OCI-LY1 (cell line): ENCODE data around the gene POLA1.

Experiments
- H2AFZ ChIP-seq: fragments of 200-600 bp; sonication (generic), shearing (Covaris generic); 2 replicates; pipeline ENCODE4 v1.6.0; 2014; ENCODE audit warnings: antibody characterized with exemption, mild to moderate bottlenecking, low read length
- H3F3A ChIP-seq: fragments of 200-600 bp; sonication (generic), shearing (Covaris generic); 2 replicates; pipeline ENCODE4 v1.6.0; 2014; ENCODE audit warnings: mild to moderate bottlenecking, antibody characterized with exemption, low read length, moderate library complexity; ENCODE audit not compliant: insufficient read depth
- H3K27ac ChIP-seq: fragments of 200-600 bp; sonication (generic); 2 replicates; pipeline ENCODE4 v1.5.1; 2014; ENCODE audit warnings: low read length, mixed run types, mild to moderate bottlenecking, low read depth; ENCODE audit not compliant: poor library complexity, severe bottlenecking
- H3K27me3 ChIP-seq: fragments of 200-600 bp; sonication (generic); 2 replicates; pipeline ENCODE4 v1.6.0; 2014; ENCODE audit warnings: antibody characterized with exemption, mild to moderate bottlenecking, low read length, moderate library complexity; ENCODE audit not compliant: insufficient read depth
- H3K36me3 ChIP-seq: fragments of 200-600 bp; sonication (generic); 2 replicates; pipeline ENCODE4 v1.6.1; 2014; ENCODE audit warnings: mild to moderate bottlenecking, antibody characterized with exemption, low read length, moderate library complexity, mixed read lengths; ENCODE audit not compliant: insufficient read depth
- H3K4me1 ChIP-seq: fragments of 200-600 bp; sonication (generic); 2 replicates; pipeline ENCODE4 v1.5.1; 2014; ENCODE audit warnings: mild to moderate bottlenecking, low read length, moderate library complexity; ENCODE audit not compliant: insufficient read depth, severe bottlenecking
- H3K4me2 ChIP-seq: fragments of 200-600 bp; sonication (generic), shearing (Covaris generic); 2 replicates; pipeline ENCODE4 v1.6.1; 2014; ENCODE audit warnings: low read length
- H3K4me3 ChIP-seq: fragments of 200-600 bp; sonication (generic); 2 replicates; pipeline ENCODE4 v1.5.1; 2014; ENCODE audit warnings: low read length, low read depth, mild to moderate bottlenecking, mixed read lengths; ENCODE audit not compliant: poor library complexity, severe bottlenecking
- H3K79me2 ChIP-seq: fragments of 200-600 bp; shearing (Covaris generic); 2 replicates; pipeline ENCODE4 v1.6.1; 2016; ENCODE audit warnings: mixed run types, low read length, mixed read lengths; ENCODE audit not compliant: insufficient read depth
- H3K9ac ChIP-seq: fragments of 200-600 bp; sonication (generic), shearing (Covaris generic); 2 replicates; pipeline ENCODE4 v1.6.1; 2014; ENCODE audit warnings: mild to moderate bottlenecking, low read length, mixed read lengths
- H3K9me2 ChIP-seq: fragments of 200-600 bp; sonication (generic), shearing (Covaris generic); 2 replicates; pipeline ENCODE4 v1.6.1; 2014; ENCODE audit warnings: low read depth, mild to moderate bottlenecking, low read length, mixed read lengths
- H3K9me3 ChIP-seq: fragments of 200-600 bp; shearing (Covaris generic); 2 replicates; pipeline ENCODE4 v1.6.1; 2014; ENCODE audit warnings: low read length, mixed read lengths
- H4K20me1 ChIP-seq: fragments of 200-600 bp; sonication (generic), shearing (Covaris generic); 2 replicates; pipeline ENCODE4 v1.6.0; 2016; ENCODE audit warnings: mild to moderate bottlenecking, low read length; ENCODE audit not compliant: insufficient read depth
- CTCF ChIP-seq: fragments of 200-600 bp; sonication (generic), shearing (Covaris generic); IDR thresholded peaks from 2 replicates; pipeline ENCODE4 v1.5.1; 2017; ENCODE audit warnings: mild to moderate bottlenecking, antibody characterized with exemption, low read length, moderate library complexity, mixed read lengths
- EZH2 ChIP-seq: fragments of 200-600 bp; sonication (generic), shearing (Covaris generic); IDR thresholded peaks from 2 replicates; pipeline ENCODE4 v1.8.0; 2017; ENCODE audit warnings: borderline replicate concordance, mixed run types, mild to moderate bottlenecking, antibody characterized with exemption, low read length, moderate library complexity, mixed read lengths

The POLA1 gene

DNA sequence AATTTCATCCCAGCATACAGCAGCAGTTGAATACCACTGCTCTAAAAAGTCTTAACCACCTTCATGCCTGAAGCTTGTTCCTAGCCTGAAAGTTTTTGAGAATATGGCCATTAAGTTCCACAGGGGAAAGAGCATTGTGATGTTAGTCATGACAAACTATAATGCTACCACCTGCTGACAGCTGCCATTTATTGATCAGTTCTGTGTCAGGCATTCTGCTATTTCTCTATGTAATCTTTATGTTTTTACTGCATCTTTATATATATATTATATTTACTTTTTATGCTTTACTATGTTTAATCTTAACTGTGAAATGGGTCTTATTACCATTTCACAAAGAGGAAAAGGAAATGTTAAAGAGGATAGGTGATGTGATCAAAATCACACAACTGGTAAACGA lies 268.1 kb downstream of the POLA1 start:
- H3K4me3 ChIP-seq = no peak overlapping the region
- no peaks in the 10 kb centered on the region for H3K4me1 ChIP-seq
- no peaks in the 10 kb centered on the region for H3K9me2 ChIP-seq
- H3K79me2 ChIP-seq = no peaks in the 10 kb centered on the region
- no peaks in the 10 kb centered on the region for H3K27me3 ChIP-seq
- no peaks in the 10 kb centered on the region for H3K9me3 ChIP-seq
- no peaks in the 10 kb centered on the region for H4K20me1 ChIP-seq
- no peak for TF ChIP-seq CTCF
- TF ChIP-seq EZH2 = no peak
- H3K36me3 ChIP-seq = no peaks in the 10 kb centered on the region
- H2AFZ ChIP-seq = no peak overlapping the region
- H3K9ac ChIP-seq = no peak overlapping the region
- H3K4me2 ChIP-seq = no peak overlapping the region
- no peak overlapping the region for H3K27ac ChIP-seq
- no peaks in the 10 kb centered on the region for H3F3A ChIP-seq

GRCh38 chrX:24963823-24964222 lies 270.1 kb downstream of the POLA1 start:
- no peak overlapping the region for H3K27ac ChIP-seq
- no peak overlapping the region for H3K4me3 ChIP-seq
- no peak overlapping the region for H3K9ac ChIP-seq
- H3F3A ChIP-seq = no peaks in the 10 kb centered on the region
- H3K36me3 ChIP-seq = no peaks in the 10 kb centered on the region
- no peaks in the 10 kb centered on the region for H3K79me2 ChIP-seq
- H3K4me1 ChIP-seq = no peaks in the 10 kb centered on the region
- no peaks in the 10 kb centered on the region for H4K20me1 ChIP-seq
- TF ChIP-seq CTCF = no peak
- TF ChIP-seq EZH2 = no peak
- H3K27me3 ChIP-seq = no peaks in the 10 kb centered on the region
- H2AFZ ChIP-seq = no peak overlapping the region
- no peaks in the 10 kb centered on the region for H3K9me3 ChIP-seq
- no peak overlapping the region for H3K4me2 ChIP-seq
- H3K9me2 ChIP-seq = no peaks in the 10 kb centered on the region

- Histone ChIP-seq H3K27me3 (no peaks in the 10 kb centered on the region), H3K4me3 (no peak overlapping the region), H3K36me3 (no peaks in the 10 kb centered on the region; the same call in 1 of the 2 replicates), H2AFZ (no peak overlapping the region), H3K4me2 (no peak overlapping the region), H3F3A (no peaks in the 10 kb centered on the region), H3K9ac (no peak overlapping the region), H3K9me2 (no peaks in the 10 kb centered on the region), H3K27ac (no peak overlapping the region), H4K20me1 (no peaks in the 10 kb centered on the region), H3K79me2 (no peaks in the 10 kb centered on the region), H3K9me3 (no peaks in the 10 kb centered on the region), H3K4me1 (no peaks in the 10 kb centered on the region)
- TF ChIP-seq CTCF (no peak), EZH2 (no peak)
Observed at GRCh38 chrX:24965372-24965771, 271.7 kb downstream of the POLA1 start.
